ENCODE data around the gene ZNF207.
"Not testable (repeated sequence)": the region's sequence is repeated elsewhere in the genome, so short reads cannot be mapped to it uniquely, and the experiment has no call there.

ZNF207 gene

DNA sequence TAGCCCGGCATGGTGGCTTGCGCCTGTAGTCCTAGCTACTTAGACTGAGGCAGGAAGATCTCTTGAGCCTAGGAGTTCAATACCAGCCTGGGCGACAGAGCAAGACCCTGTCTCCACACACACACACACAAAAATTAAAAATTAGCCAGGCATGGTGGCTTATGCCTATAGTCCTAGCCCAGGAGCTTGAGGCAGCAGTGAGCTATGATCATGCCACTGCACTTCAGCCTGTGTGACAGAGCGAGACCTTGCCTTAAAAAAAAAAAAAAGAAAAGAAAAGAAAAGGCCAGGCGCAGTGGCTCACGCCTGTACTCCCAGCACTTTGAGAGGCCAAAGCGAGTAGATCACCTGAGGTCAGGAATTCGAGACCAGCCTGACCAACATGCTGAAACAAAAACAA, 31.9 kb upstream of the ZNF207 start:
- no peak overlapping the region for H3K27ac ChIP-seq (replicated peaks)
- TF ChIP-seq, protein P1, sequence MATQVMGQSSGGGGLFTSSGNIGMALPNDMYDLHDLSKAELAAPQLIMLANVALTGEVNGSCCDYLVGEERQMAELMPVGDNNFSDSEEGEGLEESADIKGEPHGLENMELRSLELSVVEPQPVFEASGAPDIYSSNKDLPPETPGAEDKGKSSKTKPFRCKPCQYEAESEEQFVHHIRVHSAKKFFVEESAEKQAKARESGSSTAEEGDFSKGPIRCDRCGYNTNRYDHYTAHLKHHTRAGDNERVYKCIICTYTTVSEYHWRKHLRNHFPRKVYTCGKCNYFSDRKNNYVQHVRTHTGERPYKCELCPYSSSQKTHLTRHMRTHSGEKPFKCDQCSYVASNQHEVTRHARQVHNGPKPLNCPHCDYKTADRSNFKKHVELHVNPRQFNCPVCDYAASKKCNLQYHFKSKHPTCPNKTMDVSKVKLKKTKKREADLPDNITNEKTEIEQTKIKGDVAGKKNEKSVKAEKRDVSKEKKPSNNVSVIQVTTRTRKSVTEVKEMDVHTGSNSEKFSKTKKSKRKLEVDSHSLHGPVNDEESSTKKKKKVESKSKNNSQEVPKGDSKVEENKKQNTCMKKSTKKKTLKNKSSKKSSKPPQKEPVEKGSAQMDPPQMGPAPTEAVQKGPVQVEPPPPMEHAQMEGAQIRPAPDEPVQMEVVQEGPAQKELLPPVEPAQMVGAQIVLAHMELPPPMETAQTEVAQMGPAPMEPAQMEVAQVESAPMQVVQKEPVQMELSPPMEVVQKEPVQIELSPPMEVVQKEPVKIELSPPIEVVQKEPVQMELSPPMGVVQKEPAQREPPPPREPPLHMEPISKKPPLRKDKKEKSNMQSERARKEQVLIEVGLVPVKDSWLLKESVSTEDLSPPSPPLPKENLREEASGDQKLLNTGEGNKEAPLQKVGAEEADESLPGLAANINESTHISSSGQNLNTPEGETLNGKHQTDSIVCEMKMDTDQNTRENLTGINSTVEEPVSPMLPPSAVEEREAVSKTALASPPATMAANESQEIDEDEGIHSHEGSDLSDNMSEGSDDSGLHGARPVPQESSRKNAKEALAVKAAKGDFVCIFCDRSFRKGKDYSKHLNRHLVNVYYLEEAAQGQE (IDR thresholded peaks at IDR 0.05; ENCODE audit: insufficient replicate concordance, low read depth), result no peak
- TF ChIP-seq, protein P2, sequence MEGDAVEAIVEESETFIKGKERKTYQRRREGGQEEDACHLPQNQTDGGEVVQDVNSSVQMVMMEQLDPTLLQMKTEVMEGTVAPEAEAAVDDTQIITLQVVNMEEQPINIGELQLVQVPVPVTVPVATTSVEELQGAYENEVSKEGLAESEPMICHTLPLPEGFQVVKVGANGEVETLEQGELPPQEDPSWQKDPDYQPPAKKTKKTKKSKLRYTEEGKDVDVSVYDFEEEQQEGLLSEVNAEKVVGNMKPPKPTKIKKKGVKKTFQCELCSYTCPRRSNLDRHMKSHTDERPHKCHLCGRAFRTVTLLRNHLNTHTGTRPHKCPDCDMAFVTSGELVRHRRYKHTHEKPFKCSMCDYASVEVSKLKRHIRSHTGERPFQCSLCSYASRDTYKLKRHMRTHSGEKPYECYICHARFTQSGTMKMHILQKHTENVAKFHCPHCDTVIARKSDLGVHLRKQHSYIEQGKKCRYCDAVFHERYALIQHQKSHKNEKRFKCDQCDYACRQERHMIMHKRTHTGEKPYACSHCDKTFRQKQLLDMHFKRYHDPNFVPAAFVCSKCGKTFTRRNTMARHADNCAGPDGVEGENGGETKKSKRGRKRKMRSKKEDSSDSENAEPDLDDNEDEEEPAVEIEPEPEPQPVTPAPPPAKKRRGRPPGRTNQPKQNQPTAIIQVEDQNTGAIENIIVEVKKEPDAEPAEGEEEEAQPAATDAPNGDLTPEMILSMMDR (IDR thresholded peaks at IDR 0.05; ENCODE audit: insufficient read depth, low read length), result no peak
- no peak for TF ChIP-seq GABPA (IDR thresholded peaks at IDR 0.05; ENCODE audit: low read depth)
- no peak for TF ChIP-seq POLR2AphosphoS5 (IDR thresholded peaks at IDR 0.05; ENCODE audit: low read depth)
- no peak for TF ChIP-seq SPI1 (IDR thresholded peaks at IDR 0.05; ENCODE audit: borderline replicate concordance, low read depth)
- DNase-seq (ENCODE audit: low read depth in 1 of 2, low spot score in 1 of 2), result no peak
- H3K4me3 ChIP-seq (replicated peaks; ENCODE audit: insufficient read depth, low read length), result no peak overlapping the region
- H3K27me3 ChIP-seq (ENCODE audit: insufficient read depth, poor library complexity, severe bottlenecking), result no peaks in the 10 kb centered on the region

DNA sequence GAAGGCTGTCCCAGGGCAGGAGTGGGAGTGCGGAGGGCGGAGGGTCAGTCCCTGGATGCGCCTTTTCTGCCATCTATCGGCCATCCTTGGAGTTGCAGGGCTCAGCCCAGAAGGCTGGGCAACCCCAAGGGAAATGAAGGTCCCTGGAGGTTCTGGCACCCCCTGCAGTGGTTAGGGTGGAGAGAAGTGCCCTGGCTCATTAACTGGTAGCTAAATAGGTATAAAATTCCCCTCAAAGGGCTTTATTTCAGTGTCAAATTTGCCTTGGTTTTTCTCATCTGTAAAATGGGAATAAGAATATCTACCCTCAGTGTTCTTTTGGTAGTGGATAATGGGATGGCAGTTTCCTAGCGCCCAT, 30.4 kb upstream of the ZNF207 start:
- H3K4me3 ChIP-seq (replicated peaks; ENCODE audit: insufficient read depth, low read length), result peak overlapping the region; percentile 19
- H3K27ac ChIP-seq (replicated peaks), result no peak overlapping the region
- H3K27me3 ChIP-seq (ENCODE audit: insufficient read depth, poor library complexity, severe bottlenecking), result no peaks in the 10 kb centered on the region
- no peak for TF ChIP-seq POLR2AphosphoS5 (IDR thresholded peaks at IDR 0.05; ENCODE audit: low read depth)
- no peak for TF ChIP-seq GABPA (IDR thresholded peaks at IDR 0.05; ENCODE audit: low read depth)
- TF ChIP-seq, protein P2 (IDR thresholded peaks at IDR 0.05; ENCODE audit: insufficient read depth, low read length), result peak; percentile 98
- peak in 1 of 2 experiments; percentile 81 for DNase-seq (ENCODE audit: low read depth in 1 of 2, low spot score in 1 of 2)

DNA sequence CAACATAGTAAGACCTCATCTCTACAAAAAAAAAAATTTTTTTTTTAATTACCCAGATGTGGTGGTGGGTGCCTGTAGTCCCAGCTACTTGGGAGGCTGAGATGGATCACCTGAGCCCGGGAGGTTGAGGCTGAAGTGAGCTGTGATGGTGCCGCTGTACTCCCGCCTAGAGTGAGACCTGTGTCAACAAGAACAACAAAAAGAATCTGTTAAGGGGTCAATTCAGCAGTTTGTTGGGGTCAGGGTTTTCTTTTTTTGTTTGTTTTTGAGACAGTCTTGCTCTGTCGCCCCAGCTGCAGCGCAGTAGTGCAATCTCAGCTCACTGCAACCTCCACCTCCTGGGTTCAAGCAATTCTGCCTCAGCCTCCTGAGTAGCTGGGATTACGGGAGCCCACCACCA, 29.9 kb upstream of the ZNF207 start:
- H3K4me3 ChIP-seq (replicated peaks; ENCODE audit: insufficient read depth, low read length); DNase-seq (ENCODE audit: low read depth in 1 of 2, low spot score in 1 of 2); H3K27ac ChIP-seq (replicated peaks); H3K27me3 ChIP-seq (ENCODE audit: insufficient read depth, poor library complexity, severe bottlenecking): not testable (repeated sequence)

DNA sequence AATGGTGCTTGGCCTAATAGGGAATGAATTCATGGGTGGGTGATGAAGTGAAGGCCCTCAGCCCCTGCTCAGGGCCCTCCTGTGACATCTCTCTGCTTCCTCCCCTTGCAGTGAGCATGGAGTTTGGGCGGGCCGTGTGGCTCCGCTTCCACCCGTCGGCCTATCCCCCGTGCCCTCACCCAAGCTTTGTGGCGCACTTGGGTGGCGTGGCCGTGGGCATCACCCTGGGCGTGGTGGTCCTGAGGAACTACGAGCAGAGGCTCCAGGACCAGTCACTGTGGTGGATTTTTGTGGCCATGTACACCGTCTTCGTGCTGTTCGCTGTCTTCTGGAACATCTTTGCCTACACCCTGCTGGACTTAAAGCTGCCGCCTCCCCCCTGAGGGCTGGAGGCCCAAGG, 29.1 kb upstream of the ZNF207 start:
- no peak for DNase-seq (ENCODE audit: low read depth in 1 of 2, low spot score in 1 of 2)
- TF ChIP-seq SPI1 (IDR thresholded peaks at IDR 0.05; ENCODE audit: borderline replicate concordance, low read depth) (no peak), GABPA (IDR thresholded peaks at IDR 0.05; ENCODE audit: low read depth) (no peak), POLR2AphosphoS5 (IDR thresholded peaks at IDR 0.05; ENCODE audit: low read depth) (no peak)
- TF ChIP-seq, protein P1 (IDR thresholded peaks at IDR 0.05; ENCODE audit: insufficient replicate concordance, low read depth), result no peak
- TF ChIP-seq, protein P2 (IDR thresholded peaks at IDR 0.05; ENCODE audit: insufficient read depth, low read length), result no peak

More for the DNA sequence above, 29.1 kb upstream of the ZNF207 start:
- no peak overlapping the region for H3K4me3 ChIP-seq (replicated peaks; ENCODE audit: insufficient read depth, low read length)
- H3K27me3 ChIP-seq (ENCODE audit: insufficient read depth, poor library complexity, severe bottlenecking), result no peaks in the 10 kb centered on the region
- no peak overlapping the region for H3K27ac ChIP-seq (replicated peaks)
